ENCODE results near the gene EPG5.

Gene EPG5

DNA sequence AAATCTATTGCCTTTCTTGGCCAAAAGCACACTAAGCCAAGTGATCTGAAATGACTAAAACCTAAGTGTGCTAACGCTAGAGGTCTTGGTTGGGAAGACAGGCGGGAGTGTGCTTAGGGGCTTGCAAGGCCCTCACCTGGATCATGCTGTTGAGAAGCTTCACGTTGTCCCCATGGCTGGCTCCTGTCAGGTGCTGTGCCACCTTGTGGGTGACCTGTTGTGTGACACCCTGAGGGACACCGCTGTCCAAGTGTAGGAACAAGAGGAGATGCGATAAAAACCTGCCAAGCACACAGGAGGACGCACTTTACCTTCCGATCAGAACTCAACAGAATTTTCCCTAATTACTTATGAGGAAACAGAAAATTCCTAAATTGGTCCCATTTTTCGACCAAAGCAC lies 50.8 kb downstream of the EPG5 start:
- peak; percentile 9 for DNase-seq

DNA sequence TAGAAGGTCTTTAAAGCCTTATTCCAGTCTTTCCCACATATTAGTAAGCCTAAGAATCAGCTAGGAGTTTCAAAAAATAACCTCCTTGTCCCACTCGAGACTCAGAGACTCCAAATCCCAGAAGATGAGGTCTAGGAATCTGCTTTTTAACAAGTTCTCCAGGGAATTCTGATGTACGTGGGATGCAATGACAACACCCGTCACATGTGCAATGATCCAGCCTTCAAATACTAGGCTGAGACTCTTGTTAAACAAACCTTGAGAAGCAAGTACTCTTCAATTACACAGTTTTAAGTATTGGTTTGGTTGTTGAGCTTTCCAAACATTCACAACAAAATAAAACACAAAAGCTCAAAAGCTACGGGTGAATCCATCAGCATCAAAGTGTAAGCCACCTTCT lies 53.9 kb downstream of the EPG5 start:
- DNase-seq = no peak

DNA sequence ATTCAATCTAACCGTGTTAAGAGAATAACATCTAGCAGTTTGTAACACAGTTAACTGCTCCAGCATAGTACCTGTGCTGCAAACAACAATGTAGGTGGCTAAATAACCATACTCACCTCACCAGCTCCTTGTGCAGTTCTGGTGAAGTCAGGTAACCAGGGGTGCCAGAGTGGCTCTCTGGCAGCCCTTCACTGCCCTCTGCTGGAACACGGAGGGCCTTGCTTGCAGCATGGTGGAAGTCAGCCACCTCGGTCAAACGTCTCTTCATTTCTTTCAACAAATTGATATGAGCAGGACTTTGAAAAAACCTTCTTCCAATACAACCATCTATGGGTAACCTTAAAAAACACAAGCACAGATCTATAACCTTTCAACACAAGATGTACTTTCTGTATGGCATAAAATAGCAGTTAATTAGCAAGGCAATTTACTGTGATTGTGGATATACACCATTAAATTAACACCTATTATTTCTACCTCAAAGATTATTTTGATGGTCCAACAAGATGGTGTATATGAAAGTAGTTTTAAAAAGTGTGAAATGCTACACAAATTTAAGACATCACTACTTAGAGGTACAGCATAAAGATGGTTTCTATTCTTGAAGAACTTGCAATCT lies 56.6 kb downstream of the EPG5 start:
- DNase-seq = peak; percentile 66

DNA sequence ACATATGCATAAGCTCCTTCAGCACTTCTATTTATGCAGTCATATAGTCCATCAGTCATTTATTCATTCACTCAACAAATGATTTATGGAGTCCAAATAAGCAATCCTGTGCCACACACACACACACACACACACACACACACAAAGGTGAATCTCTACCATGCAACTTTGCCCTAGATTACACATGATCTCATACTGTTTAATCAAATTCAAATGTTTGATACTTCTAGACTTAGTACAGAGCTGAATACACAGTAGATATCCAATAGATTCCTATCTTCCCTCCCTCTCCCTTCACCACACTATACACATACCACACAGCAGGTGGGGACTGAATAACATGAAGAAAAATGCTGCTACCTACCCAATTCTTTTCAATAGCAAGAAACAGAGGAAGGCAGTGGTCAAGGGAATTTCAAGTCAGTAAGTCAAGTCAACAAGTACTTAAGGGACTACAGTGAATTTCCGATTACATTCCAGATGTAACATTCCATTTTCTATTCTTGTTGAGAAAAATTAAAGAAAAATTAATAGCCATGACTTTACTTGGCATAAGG lies 65.4 kb downstream of the EPG5 start:
- no peak for DNase-seq

DNA sequence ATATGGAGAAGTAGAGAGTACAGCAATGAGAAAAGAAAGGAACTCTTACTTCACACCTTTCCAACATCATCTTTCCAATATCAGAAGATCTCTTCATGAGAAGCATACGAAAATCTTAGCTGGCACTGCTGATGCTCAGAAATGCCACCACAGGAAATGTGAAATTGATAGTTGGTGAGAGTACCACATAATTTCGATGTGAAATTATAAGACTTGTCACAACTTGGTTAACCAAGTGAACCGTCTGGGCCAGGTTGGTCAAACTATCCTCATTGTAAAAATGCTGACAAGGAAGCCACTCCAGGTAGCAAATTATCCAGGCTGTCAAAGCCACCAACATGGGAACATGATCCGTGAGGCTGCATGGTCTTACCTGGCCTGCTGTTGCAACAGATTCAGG lies 66.5 kb downstream of the EPG5 start:
- DNase-seq = no peak

DNA sequence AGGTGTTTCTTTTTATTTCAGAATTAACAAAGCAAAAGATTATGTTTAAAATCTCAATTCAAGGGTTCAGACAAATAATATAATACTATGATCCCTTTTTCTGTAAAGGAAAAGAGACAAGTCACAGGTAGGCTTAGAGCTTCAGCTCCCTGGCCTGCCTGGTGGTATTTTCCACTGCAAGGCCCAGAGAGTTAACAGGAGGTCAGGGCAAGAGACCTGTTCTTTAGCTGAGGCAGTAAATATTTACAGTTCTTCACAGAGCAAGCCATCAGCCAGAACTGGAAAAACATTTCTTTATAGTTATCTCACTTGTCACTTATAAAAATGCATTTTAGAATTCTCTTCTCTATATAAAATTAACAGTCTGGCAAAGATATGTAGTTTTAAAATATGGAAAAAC lies 70.1 kb downstream of the EPG5 start:
- DNase-seq = no peak

DNA sequence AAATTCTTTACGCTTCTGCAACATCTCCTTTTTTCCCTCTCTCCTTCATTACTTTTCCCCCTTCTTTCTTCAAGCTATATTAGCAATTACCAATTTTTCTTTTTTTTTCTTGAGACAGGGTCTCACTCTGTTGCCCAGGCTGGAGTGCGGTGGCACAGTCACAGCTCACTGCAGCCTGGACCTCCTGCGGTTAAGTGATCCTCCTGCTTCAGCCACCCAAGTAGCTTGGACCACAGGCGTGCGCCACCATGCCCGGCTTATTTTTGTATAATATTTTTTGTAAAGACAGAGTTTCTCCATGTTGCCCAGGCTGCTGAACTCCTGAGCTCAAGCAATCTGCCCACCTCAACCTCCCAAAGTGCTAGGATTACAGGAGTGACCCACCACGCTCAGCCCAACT lies 70.7 kb downstream of the EPG5 start:
- no peak for DNase-seq

DNA sequence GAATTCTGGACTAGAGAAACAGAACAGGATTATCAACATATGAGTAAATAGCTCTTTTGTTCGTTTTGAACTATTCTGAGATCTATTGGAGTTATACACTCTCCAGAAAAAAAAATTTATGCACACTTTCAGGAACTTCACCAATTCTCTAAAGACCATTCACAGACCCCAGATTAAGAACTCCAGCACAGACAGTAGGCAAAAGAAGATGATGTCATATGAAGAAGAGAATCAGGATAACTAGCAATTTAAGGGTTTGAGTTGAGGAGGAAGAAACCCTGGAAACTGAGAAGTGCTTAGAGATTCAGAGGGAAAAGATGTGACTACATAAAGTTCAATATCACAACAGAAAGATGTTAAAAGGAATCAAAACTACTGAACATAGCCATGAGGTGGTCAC lies 71.8 kb downstream of the EPG5 start:
- DNase-seq = no peak

DNA sequence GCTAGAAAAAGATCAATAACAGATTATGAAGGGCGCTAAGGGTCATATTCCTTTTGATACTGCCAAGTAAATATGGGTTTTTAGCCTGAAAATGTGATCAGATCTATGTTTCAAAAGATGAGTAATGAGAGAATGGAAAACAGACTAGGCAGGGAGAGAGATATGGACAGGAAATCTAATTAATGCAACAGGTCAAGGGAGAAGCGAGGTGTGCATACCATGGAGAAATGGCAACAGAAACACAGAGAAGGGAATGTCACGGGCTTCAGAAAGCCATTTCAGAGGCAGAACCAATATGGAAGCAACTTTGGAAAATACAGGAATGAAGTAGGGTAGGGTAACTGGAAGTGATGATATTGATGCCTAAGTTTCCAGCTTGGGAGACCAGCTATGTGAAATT lies 72.3 kb downstream of the EPG5 start:
- DNase-seq = no peak

DNA sequence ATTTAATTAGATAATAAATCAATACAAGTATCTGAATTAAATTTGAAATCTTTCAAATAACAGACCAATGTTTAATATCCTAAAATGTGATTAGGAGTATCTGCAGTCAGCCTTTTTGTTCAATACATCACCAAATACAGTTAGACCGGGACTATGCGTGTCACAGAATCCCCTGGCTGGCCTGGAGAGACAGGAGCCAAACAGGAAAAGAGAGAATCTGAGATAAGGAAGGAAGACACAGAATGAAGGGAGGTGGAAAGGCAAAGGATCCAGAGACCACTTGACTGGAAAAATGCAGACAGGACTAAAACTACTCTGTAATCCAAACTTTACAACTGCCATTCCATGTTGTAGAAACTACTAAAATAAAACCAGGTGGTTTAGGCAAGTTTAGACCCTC lies 75.3 kb downstream of the EPG5 start:
- DNase-seq = no peak

DNA sequence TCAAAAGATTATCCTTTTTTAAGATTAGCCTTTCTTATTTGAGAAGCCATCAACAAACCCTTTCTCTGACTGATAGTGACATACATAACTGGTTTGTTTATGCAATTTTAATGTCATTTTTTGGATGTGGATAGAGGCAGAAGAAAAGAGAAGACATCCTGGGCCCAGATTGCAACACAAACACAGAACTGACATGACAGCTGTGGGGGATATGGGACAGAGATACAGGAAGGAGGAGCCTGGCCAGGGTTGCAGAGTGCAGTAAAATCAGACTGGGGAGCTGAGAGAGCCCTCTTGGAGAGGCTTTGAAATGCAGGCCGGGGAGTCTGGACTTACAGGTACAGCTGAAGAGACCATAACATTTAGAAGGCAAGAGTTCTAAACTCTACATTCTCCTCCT lies 76.5 kb downstream of the EPG5 start:
- DNase-seq = no peak

DNA sequence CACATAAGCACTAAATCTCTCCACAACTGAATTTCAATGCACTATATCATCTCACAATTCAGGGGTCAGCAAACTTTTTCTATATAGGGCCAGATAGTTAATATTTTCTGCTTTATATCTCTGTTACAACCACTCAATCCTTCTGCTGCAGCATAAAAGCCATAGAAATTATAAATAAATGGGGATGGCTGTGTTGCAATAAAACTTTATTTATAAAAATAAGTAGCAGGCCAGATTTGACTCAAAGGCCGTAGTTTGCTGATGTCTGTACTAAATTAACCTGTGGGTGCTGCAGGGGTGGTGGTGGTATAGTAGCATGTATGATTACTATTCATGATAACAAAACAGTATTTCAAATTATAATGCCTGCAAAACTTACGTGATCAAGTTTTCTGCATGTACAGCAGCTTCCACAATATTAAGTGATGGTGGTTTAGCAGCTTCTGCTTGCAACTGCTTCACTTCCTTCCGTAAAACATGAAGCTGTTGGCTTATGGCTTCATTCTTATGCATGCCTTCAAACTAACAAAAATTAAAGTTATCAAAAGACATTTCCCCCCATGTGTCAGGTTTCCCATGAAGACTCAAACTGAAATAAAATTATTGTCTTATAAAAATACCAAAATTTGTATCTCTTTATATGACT lies 77.6 kb downstream of the EPG5 start:
- DNase-seq = no peak

DNA sequence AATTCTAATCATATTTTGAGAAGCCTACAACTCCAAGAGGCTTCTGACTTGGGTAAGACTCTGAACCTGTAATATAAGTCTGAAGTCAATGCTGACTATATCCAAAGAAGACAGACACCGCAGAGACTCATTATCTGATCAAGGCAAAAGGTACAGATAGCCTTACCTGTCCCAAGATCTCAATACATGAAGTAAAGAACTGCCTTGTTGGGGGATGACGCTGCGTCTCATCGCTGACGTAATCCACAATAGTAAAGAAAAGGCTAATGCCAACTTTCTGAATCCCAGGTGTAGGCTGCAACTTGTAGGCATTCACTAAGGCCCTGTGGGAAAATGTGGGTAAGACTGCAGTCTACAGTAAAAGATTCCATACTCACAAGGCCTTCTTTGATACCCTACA lies 79.5 kb downstream of the EPG5 start:
- DNase-seq = no peak

DNA sequence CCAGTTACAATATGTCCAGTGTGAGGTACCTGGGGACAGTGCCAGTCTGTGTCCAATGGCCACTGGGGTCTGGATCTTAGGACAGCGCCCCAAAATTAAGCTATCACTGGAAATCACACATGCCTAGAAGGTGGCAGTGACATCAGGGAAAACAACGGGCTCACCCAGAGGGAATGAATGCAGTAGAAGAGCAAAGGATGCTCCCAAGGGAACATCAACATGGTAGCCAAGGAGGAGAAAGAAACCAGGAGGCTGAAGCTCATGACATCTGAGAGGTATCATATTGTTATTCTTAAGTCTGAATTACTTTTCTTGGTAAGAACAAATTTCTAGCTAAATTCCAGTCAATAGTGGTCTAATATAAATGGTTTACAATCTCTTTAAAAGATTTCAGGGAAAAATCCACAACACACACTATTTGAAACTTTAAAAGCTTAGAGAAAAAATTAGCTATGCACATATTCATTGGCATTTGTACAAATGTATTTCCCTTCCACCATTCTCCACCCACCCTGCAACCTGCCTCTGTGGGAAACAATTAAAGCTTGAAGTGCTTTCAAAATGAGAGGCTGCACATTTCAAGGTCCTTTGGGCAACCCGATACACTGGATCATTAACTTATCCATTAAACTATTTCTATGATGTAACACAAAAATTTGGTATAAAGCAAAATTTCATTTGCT lies 86.1 kb downstream of the EPG5 start:
- no peak for DNase-seq

DNA sequence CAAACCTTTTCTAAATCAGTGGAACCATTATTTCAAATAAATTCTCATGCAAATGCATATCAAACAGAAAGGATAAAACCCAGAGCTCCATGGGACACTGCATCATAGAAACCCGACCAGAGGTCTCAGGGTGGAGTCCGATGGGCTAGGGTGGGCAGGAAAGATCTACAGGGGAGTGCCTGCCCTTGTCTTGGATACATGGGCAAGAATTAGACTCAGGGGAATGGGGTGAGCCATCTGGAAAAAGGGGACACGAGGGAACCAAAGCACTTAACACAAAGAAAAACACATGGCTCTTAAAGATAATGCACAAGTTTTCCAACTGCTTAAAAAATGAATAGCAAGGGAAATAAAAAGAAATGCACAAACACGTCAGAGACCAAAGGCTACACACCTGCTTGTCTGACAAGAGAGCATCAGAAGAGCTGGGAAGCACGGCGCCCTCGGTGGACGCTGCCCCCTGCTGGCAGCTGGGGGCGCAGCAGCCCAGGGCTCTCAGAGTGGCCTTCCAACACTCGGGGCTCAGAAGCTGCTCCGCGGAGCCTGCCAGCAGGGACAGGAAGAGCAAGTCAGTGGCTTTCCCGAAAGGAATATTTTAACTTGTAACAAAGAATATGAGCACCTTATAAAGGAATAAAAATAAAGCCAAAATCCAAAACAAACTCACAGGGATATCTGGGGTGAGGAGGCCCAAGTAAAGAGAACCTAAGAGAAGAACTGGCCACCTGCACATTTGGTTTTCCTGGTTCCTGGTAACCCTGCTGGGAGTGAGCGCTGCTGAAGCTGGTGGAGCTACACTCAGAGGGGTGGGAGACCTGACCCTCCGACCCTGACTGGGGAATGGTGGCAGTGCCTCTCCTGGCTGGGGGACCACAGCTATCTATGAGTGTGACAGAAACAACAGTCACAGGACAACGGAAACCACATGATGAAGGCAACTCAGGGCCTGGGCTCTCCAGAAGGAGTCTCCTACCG lies 87.2 kb downstream of the EPG5 start:
- DNase-seq = peak; percentile 69

DNA sequence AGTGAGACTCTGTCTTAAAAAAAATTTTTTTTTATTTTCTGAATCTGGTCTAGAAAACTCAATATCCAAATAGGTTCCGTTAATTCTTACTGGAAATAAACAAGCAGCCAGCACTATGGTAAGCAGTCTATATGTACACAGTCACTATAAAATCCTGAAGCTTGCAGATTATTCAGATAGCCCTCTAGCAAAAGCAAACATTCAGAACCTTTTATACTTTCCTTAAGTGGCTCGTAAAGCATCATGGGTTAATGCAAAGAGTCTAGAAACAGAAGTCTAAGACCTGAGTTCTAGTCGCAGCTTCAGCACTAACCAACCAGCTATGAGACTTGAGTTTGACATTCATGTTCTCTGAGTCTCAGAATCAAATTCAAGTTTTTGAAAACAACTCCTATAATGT lies 89.7 kb downstream of the EPG5 start:
- no peak for DNase-seq

DNA sequence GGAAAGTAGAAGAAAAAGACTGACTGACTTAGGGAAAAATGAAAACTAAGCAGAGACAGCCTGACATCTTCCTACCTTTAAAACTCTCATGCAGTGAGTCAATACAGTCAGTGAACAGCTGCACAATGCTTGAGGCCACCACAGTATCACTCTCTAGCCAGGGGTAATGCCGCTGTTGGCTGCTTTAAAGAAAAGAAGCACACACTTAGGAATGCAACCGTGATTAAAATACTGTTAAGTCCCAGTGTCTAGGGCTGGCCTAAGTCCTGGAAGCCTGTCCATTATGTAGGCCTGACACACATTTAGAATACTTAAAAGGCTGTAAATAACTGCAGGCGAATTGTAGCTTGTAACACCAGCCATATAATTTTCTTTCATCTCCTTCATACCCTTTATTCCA lies 91.0 kb downstream of the EPG5 start:
- no peak for DNase-seq

DNA sequence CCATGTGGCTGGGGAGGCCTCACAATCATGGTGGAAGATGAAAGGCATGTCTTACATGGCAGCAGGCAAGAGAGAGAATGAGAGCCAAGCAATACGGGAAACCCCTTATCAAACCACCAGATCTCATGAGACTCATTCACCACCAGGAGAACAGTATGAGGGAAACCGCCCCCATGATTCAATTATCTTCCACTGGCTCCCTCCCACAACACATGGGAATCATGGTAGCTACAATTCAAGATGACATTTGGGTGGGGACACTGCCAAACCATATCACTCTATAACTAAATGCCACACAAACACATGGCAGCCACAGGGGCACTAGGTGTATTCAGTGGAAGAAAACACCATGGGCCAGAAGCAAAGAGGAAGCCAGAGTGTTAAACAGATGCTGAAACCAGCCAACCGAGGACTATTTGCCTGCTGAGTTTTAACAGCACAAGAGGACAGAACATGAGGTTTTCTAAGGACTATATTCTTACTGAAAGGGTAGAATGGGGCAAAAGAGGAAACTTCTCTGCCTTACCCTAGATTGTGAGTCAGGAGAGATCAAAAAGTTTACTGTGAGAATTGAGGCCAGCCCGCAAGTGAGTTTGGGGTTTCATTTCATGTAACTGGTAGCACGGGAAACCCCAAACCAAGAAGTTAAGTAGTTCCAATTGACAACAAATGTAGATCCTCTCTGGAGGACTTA lies 92.5 kb downstream of the EPG5 start:
- DNase-seq = peak; percentile 69

DNA sequence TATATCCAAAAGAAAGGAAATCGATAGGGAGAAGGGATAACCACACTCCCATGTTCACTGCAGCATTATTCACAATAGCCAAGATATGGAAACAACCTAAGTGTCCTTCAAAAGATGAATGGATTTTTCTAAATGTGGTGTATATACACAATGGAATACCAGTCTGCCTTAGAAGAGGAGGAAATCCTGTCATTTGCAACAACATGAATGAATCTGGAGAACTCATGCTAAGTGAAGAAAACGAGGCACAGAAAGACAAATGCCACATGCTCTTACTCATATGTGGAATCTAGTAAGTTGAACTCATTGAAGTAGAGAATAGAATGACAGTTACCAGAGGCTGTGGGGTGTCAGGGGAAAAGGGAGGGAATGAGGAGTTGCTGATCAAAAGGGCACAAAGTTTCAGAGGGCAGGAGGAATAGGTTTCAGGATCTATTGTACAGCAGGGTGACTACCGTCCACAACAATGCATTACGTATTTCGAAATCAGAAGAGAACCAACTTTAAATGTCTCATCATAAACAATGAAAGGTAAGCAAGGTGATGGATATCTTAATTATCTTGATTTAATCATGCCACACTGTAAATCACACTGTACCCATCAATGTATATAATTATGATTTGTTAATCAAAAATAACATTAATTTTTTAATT lies 95.6 kb downstream of the EPG5 start:
- DNase-seq = no peak

DNA sequence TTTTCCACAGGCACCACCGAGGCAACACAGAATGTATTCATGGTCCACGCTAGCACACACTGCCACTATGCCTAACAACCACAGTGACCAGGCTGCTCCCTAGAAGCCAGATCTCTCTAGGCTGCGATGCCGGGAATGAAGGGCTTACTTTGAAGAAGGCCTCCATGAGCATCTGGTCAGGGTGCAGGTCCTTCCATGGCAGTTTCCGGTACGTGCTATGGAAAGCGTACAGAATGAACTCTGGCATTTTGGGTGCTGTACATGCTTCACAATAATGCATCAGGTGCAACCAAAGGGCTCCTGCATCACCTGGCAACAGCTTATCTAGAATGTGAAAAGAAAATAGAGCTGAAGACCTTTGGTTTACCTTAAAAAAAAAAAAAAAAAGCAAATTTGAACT lies 96.7 kb downstream of the EPG5 start:
- DNase-seq = no peak

DNA sequence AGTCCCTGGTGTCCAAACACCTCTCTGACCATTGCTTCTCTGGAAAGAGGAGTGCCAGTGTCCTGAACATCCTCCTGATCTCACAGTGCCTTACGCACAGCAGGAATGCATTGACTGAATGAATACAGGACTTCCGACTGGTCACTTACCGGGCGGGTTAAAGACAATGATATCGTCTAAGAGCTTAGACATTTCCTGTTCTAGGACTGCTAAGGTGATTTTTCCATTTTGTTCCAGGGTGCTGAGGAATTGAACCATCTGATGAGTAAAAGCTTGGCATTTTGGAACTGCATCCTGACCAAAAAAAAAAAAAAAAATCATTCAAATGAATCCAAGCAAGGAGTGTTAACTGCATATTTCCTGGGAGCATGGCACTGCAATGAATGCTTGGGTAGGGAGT lies 101.7 kb downstream of the EPG5 start:
- DNase-seq = no peak

DNA sequence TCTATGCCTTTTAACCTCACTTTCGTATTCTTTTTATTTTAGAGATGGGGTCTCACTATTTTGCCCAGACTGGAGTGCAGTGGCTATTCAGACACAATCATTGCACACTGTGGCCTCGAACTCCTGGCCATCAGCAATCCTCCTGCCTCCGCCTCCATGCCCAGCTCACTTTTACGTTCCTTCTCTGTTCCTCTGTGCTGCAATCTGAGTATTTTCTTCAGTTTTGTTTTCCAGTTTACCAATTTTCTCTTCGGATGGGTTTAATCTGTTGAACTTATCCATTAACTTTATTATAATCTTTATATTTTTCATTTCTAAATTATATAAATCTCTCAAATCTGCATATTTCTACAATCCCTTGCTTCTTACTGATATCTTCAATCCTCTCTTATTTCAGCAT lies 103.0 kb downstream of the EPG5 start:
- DNase-seq = no peak

Data from CD4-positive, alpha-beta T cell treated with Interleukin-17A for 1 hour (primary cell).